Fibroblast of skin of left biceps (primary cell): ENCODE results near the gene NFATC4.
"Not testable (repeated sequence)": the region's sequence is repeated elsewhere in the genome, so short reads cannot be mapped to it uniquely, and the experiment has no call there.

ENCODE experiments used
- DNase-seq, 2 experiments: peaks; one replicate each; pipeline ENCODE4 v3.0.0-alpha.2; 2013; ENCODE audit warnings: low read depth in 2 of 2

Gene NFATC4

DNA sequence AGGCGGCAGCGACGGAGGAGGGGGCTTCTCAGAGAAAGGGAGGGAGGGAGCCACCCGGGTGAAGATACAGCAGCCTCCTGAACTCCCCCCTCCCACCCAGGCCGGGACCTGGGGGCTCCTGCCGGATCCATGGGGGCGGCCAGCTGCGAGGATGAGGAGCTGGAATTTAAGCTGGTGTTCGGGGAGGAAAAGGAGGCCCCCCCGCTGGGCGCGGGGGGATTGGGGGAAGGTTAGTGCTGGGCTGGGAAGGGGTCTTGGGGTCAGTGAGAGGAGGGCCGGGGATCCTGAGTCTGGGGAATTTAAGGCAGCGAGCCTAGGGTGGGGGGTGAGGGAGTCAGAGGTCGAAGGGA, 203 bp downstream of the NFATC4 start:
- no peak for DNase-seq

DNA sequence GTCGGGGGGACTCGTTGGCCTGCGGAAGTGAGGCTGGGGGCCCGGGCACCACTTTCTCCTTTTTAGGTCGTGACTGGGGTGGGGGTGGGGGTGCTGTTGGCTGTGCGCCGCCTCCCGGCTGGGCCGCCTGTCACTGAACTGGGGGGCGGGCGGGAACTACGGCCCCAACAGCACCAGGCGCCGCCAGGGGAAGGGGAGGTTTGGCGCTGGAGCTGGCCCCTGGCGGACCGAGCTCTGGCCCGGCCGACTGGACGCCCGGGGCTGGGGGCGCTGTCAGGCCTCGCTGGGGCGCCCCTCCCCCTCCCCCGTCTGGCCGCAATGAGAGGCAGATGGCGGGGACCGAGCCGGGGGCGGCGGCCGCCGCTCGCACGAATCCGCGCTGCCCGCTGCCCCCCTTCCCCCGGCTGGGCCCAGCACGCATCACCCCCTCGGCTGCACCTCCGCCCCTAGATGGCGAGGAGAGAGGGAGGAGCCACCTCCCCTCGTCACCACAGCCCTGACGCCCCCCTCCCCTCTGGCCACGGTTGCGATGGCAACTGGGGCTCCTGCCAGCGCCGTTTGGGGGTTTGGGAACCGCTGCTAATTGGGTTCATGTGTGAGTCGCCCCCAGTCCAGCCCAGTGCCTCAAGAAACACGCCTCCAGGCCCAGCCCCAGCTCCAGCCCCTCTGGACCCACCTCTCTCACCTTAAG, 723 bp downstream of the NFATC4 start:
- DNase-seq = peak; percentile 87 to 88

DNA sequence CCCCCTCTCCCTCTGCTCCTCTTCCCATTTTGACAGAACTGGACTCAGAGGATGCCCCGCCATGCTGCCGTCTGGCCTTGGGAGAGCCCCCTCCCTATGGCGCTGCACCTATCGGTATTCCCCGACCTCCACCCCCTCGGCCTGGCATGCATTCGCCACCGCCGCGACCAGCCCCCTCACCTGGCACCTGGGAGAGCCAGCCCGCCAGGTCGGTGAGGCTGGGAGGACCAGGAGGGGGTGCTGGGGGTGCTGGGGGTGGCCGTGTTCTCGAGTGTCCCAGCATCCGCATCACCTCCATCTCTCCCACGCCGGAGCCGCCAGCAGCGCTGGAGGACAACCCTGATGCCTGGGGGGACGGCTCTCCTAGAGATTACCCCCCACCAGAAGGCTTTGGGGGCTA, 1.5 kb downstream of the NFATC4 start:
- DNase-seq = no peak

DNA sequence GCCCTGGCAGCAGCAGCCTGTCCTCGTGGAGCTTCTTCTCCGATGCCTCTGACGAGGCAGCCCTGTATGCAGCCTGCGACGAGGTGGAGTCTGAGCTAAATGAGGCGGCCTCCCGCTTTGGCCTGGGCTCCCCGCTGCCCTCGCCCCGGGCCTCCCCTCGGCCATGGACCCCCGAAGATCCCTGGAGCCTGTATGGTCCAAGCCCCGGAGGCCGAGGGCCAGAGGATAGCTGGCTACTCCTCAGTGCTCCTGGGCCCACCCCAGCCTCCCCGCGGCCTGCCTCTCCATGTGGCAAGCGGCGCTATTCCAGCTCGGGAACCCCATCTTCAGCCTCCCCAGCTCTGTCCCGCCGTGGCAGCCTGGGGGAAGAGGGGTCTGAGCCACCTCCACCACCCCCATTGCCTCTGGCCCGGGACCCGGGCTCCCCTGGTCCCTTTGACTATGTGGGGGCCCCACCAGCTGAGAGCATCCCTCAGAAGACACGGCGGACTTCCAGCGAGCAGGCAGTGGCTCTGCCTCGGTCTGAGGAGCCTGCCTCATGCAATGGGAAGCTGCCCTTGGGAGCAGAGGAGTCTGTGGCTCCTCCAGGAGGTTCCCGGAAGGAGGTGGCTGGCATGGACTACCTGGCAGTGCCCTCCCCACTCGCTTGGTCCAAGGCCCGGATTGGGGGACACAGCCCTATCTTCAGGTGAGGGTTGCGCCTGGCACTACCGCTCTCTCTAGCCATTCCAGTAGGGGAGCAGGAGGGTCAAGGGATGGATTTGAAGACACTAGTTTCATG, 2.1 kb downstream of the NFATC4 start:
- DNase-seq = no peak

DNA sequence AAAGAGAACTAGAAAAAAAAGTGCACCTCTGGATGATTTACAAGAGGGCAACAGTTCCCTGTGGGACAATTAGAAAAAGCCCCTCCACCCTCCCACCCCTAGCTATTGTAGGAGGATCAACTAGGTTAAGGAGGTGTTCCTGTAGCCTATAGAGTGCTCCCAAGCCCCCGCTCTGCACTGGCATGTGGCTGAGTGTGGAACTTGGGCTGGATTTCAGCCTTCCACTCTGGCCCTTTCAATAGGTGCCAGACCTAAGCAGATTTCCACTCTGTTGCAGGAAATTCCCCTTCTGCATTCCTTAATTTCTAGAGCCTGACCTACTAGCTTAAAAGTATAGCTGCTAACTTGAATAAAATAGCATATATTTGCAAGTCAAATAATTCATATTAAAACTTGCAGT, 2.8 kb downstream of the NFATC4 start:
- DNase-seq = no peak

DNA sequence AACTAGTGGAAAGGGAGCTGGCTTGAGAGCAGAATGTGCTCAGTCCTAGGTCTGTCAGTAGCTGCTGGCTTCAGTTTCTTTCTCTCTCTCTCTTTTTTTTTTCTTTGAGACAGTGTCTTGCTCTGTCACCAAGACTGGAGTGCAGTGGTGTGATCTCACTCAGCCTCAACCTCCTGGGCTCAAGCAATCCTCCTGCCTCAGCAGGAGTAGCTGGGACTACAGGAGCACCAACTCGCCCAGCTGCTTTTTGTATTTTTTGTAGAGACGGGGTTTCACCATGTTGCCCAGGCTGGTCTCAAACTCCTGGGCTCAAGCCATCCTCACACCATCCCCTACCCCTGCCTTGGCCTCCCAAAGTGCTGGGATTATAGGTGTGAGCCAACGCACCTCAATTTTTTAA, 3.6 kb downstream of the NFATC4 start:
- not testable (repeated sequence) for DNase-seq

DNA sequence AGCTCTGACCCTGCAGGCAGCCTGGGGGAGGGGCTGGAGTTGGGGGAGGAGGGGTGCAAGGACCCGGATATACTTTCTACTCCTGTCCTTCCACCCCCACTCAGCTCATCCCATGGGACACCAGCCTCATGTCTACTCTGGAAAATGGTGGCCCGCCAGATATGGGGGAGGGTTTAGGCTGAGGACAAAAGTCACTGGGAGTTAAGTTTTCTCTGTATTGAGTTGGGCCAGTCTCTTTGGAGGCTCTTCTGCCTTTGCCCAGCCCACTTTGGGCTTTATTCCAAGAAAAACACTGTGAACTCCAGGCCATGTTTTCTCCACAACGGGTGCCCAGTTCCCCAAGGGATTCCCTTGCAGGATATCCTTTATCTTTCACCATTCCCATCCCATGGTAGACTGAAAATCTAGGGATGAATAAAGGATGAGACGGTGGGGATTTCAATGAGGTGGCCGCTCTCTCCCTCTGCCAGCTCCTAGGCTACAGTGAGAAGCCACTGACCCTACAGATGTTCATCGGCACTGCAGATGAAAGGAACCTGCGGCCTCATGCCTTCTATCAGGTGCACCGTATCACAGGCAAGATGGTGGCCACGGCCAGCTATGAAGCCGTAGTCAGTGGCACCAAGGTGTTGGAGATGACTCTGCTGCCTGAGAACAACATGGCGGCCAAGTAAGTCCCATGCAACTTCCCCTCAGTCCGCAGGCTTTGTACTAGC, 4.9 kb downstream of the NFATC4 start:
- no peak for DNase-seq

DNA sequence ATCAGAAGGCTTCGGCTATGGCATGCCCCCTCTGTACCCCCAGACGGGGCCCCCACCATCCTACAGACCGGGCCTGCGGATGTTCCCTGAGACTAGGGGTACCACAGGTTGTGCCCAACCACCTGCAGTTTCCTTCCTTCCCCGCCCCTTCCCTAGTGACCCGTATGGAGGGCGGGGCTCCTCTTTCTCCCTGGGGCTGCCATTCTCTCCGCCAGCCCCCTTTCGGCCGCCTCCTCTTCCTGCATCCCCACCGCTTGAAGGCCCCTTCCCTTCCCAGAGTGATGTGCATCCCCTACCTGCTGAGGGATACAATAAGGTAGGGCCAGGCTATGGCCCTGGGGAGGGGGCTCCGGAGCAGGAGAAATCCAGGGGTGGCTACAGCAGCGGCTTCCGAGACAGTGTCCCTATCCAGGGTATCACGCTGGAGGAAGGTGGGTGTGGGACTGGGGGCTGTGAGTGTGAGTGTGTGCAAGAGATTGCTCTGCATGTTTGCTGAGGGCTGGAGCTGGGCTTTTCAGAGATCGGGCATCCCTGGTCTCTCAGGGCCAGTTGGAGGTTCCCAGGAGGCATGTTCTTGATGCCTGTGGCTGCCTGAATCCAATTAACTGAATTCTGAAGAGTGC, 8.6 kb downstream of the NFATC4 start:
- DNase-seq = no peak

DNA sequence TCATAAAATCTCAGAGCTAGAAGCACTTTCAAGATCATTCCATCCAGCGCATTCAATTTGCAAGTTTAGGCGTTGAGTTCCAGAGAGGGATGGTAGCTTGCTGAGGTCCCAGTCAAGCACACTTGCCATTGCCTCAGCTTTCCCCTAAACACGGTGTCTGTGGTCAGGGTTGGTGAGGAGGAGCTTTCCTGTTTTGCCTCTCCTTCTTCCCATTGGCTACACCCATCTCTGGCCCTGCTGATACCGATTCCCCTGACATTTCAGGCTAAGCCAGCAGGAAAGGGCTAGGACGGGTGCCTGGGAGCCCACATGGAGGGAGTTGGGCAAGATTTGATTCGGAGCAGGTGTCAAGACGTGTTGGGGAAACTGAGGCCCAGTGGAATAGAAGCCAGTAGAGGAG, 9.1 kb downstream of the NFATC4 start:
- DNase-seq = no peak

DNA sequence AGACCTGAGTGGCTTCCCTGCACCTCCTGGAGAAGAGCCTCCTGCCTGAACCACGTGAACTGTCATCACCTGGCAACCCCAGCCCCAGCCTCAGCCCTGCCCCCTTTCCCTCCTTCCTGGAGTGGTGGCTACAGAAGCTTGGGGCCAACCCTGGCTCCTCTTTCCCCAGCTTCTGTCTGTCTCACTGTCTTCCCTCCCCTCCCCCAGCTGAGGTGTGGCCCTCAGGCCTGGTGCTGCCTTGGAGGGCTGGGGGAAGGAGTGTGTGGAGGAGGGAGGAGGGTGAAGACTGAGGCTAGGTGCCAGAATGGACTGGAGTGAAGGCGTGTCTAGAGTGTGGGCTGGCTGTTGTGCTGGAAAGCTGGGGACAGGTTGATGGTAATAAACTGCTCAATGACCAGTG, 9.7 kb downstream of the NFATC4 start:
- DNase-seq = no peak

DNA sequence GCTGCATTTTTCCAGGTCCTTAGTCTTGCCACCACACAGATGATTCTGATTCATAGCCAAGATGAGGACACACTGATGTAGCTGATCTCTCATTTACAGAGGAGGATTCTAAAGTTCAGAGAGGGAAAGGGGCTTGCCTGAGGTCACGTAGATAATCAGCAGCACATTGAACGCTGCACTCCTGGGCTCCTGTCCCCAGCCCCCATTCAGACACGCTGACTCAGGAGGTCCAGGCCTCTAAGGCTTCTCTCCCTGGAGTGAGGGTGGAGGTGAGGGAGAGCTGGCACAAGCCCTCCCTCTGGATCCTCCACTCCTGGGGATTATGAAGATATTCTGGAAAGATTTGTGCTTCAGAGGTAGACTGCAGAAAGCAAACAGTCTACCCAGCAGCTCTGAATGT, 10.3 kb downstream of the NFATC4 start:
- no peak for DNase-seq

DNA sequence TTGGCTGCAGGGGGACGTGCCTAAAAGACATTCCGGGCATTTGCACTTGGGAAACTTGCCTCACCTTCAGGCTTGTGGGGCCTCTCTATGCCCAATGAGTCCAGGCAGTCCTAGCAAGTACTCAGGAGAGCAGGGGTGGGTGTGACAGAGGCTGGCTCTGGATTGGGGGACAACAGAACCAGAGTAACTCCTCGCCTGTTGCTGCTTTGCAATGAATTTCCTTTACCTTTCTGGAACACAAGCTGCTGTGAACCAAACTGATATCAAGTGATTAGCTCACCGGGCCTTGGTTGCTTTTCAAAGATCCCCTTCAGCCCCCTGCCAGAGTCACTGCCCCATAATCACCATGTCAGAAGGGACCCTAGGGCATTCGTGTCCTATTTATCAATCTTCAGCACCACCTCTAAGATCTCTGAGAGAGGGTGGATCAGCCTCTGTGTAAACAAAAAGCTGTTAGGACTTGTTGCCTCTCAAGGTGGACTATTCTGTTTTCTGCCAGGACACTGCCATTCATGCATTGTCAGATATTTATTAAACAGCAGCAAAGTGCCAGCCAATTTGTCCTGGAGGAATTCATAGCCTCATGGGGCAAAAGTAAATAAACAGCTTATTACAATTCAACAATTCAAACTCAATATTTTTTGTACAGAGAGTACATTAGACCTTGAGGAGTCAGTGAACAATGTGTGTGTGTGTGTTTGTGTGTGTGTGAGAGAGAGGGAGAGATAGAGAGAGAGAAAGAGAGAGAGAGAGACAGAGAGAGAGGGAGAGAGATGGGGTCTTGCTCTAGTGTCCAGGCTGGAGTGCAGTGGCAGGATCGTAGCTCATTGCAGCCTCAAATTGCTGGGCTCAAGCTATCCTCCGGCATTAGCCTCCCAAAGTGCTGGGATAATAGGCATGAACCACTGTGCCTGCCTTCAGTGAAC, 11.3 kb downstream of the NFATC4 start:
- no peak for DNase-seq

DNA sequence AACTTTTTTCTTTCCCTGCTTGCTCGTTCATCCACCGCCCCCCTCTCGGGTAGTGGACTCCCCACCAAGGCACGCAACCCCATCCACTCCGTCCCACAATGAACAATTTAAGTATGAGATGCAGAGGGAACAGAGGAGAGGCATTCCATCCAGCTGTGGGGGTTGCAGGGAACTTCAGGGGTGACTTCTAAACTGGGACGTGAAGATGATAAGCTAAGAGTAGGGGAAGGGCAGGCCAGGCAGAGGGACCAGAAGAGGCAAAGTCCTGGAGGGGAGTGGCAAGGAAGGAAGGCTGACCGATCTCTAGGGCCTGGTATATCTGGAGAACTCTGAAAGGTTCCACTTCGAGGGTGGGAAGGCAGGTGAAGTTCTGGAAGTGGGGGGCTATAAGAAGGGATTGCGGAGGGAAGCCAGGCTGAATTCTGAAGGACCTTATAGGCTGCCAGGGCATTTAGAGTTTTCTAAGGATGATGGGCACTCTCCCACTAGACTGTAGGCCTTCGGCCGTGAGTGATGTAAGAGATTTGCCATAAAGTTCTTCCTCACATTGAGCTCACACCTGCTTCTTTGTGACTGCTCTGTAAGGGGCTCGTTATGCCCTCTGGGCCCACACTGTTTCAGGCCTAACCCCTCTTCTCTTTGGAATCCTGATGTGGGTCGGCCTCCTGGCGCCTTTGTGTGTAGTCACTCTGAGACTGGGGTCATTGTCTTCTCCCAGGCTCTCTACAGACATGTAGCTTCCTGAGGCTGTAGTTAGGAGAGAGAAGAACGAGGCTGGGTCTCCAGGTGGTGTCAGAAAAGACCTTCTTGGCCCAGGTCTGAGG, 12.1 kb downstream of the NFATC4 start:
- DNase-seq = no peak

DNA sequence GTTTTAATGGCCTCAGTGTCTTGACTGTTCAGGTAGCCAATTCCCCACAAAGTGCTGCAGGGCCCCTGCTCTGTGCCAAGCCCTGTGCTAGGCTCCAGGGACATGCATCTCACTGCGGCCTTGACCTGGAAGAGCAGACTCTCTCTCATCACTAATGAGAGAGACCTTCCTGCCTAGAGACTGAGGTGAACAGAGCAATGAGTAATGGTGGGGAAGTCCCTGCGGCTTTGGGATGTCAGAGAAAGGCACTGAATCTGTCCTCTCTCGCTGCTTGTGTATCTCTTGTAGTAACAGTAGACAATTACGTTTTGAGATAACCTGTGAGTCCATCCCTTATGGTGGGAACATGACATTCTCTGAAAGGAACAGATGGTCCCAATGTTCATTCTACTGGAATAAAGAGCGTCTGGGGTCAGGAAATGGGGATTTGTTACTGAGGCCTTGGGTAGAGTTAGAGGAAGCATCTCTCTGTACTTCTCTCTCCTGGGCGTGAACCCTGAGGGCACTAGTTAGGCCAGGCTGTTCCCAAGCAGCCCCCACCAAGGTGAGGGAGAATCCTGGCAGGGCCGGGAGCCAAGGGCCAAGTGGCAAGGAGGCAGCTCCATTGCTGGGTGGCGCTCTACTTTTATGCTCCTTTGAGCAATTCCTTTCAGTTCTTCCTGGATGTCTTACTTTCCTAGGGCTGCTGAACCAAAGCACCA, 13.5 kb downstream of the NFATC4 start:
- no peak for DNase-seq

DNA sequence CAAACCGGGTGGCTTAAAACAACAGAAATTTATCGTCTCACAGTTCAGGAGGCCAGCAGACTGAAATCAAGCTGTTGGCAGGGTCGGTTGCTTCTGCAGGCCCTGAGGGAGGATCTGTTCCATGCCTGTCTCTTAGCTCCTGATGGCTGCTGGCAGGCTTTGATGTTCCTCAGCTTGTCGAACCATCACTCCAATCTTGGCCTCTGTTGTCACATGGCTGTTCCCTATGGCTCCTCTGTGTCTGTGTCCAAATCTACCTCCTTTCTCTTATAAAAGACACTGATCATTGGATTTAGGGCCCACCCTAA, 14.0 kb downstream of the NFATC4 start:
- no peak for DNase-seq

DNA sequence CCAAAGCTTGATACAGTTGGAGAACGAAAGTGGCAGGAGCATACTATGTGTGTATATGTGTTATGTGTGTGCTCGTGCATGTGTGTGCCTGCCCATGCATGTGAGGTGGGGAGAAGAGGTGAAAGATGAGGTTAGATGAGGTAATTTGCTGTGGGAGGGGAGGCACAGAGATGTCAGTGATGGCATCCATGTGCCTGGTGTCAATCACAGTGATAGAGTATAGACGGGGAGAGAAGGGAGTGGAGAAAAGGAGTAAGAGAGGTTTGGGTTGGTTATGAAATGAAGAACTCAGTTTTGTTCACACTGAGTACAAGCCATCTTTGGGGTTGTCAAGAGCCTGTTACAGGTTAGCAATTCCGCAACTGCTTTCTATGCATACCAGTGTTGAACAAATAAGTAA, 16.2 kb downstream of the NFATC4 start:
- DNase-seq = no peak

DNA sequence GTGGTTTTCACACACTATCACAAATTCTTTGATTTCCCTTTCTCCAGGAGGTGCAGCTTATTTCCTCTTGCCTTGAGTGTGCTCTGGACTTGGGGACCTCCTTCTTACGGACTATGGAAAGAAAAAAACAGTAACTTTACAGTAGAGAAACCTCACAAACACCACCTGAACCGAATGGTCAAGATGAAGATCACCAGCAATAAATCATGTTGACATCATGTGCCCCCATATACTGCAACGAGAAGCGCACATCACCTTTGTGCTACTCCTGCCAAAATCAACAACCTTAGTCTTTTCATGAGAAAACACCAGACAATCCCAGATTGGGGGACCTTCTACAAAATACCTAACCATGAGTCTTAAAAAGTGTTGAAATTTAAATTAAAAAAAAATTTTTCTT, 17.5 kb downstream of the NFATC4 start:
- no peak for DNase-seq

DNA sequence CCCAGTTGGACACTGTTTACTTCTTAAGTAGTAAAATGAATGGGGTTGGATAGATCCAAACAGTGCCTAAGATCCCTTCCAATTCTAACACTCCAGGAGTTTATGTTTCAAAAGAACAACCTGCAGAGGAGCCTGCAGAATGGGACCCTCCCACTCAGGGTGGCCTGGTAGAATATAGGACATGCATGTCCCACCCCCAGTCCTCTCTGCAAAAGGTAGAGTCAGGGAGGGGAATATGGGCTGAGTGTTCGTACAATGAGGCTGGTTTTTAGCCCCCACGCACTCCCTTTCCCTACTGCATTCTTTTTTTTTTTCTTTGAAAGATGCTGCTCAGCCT, 19.0 kb downstream of the NFATC4 start:
- no peak for DNase-seq

DNA sequence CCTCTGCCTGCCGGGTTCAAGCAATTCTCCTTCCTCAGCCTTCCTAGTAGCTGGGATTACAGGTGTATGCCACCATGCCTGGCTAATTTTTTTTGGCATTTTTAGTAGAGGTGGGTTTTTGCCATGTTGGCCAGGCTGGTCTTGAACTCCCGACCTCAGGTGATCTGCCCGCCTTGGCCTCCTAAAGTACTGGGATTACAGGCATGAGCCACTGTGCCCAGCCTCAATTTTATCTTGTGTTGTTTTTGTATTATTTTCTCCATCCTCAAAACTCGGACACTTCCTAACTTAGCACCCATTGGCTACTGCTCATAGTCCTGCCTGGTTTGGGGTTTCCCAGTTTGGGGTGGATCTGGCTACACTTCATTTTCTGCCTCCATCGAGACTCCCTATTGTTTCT, 19.6 kb downstream of the NFATC4 start:
- DNase-seq = not testable (repeated sequence)

DNA sequence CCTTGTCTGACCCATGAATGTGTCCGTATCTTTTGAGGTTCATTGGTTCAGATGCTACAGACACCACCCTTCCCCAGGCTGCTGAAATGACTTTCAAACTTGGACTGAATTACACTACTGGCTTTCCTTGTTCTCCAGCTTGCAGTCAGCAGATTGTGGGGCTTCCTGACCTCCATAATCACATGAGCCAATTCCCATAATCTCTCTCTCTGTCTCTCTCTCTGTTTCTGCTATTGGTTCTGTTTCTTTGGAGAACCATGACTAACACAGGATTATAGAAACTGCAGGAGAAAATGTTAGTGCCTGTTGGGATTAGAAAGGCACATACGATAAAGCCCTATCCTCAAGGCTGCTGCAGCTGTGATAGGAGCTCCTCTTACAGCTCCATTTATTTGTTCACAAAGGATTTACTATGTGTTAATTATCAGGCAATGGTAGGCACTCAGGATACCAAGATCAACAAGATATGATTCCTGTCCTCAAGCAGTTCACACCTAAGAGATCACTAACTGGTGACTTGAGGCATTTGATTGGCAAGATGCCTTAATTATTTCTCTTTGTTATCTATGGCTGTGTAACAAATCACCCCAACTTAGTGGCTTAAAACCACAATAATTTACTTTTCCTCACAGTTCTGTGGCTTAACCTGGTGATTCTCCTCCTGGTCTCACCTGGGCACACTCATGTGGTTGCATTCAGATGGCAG, 20.6 kb downstream of the NFATC4 start:
- no peak for DNase-seq
